Endothelial cell of umbilical vein (primary cell): ENCODE data around the gene TMEM182. TPM values are rescaled to one million over a fixed set of nuclear protein-coding genes. Genes with fewer than 3 reads are reported as not detected.

Experiments used
- BruUV-seq: library from RNA; stranded (reverse); fragments of 400-500 nt; replicated peaks from 2 replicates; lab custom pipeline; 2021; lab: Mats Ljungman, UMichigan
- CTCF ChIA-PET: fragments of 300-600, 350-600 bp; sonication (Branson Sonifier 250); formaldehyde crosslinking; loops from one replicate; lab custom pipeline; 2021; ENCODE audit warnings: antibody characterized with exemption, inconsistent platforms; lab: Charles Lee
- POLR2A ChIA-PET: fragments of 300-600, 350-600 bp; sonication (Branson Sonifier 250); formaldehyde crosslinking; loops from one replicate; lab custom pipeline; 2021; ENCODE audit warnings: antibody characterized with exemption, inconsistent platforms; lab: Charles Lee
- DNase-seq: peaks from one replicate; pipeline ENCODE4 v3.0.0-alpha.2; 2011; ENCODE audit warnings: low read depth, low spot score
- FAIRE-seq: peaks from 2 replicates; lab custom pipeline; 2011; peaks lifted over from hg19 to GRCh38; lab: Jason Lieb, UNC
- H2AFZ ChIP-seq: 2 replicates; pipeline ENCODE4 v1.6.0; 2012; ENCODE audit warnings: low read depth, low read length, control low read depth, inconsistent platforms
- H3K27ac ChIP-seq: 2 replicates; pipeline ENCODE4 v1.5.1; 2011; ENCODE audit warnings: low read depth, mild to moderate bottlenecking, control low read depth, low read length, moderate library complexity; ENCODE audit not compliant: insufficient read depth
- H3K27me3 ChIP-seq, 2 experiments: 2 replicates each; pipeline versions ENCODE4 v1.6.0 to v1.6.1; 2011; ENCODE audit warnings: low read length in 2 of 2, mixed read lengths in 1 of 2; ENCODE audit not compliant: control insufficient read depth in 2 of 2, insufficient read depth in 2 of 2
- H3K36me3 ChIP-seq, 2 experiments: 2 replicates in 1 of 2; 3 replicates in 1 of 2; pipeline ENCODE4 v1.5.1; 2011; ENCODE audit warnings: low read length in 2 of 2, mild to moderate bottlenecking in 1 of 2, moderate library complexity in 1 of 2; ENCODE audit not compliant: control insufficient read depth in 2 of 2, insufficient read depth in 2 of 2; ENCODE audit errors: extremely low read depth in 1 of 2
- H3K4me1 ChIP-seq: 3 replicates; pipeline ENCODE4 v1.5.1; 2011; ENCODE audit warnings: mild to moderate bottlenecking, low read length; ENCODE audit not compliant: control insufficient read depth, insufficient read depth; ENCODE audit errors: extremely low read depth
- H3K4me2 ChIP-seq: 2 replicates; pipeline ENCODE4 v1.6.1; 2011; ENCODE audit warnings: low read length, control low read depth, mixed read lengths; ENCODE audit not compliant: insufficient read depth
- H3K4me3 ChIP-seq, 3 experiments: fragments of 200-600 bp in 1 of 3; sonication (generic), shearing (Covaris generic) in 1 of 3; replicated peaks in 1 of 3; 2 replicates each; pipeline ENCODE4 v1.5.1; 2011 to 2016; ENCODE audit warnings: control low read depth in 3 of 3, low read length in 3 of 3, mild to moderate bottlenecking in 2 of 3, inconsistent platforms in 1 of 3, low read depth in 1 of 3, moderate library complexity in 1 of 3; ENCODE audit not compliant: insufficient read depth in 1 of 3
- H3K79me2 ChIP-seq: 2 replicates; pipeline ENCODE4 v1.6.0; 2012; ENCODE audit warnings: low read length, inconsistent platforms; ENCODE audit not compliant: control insufficient read depth, insufficient read depth
- H3K9ac ChIP-seq: replicated peaks from 2 replicates; pipeline ENCODE3; 2011; ENCODE audit warnings: low read length, control low read depth; ENCODE audit not compliant: insufficient read depth; ENCODE audit errors: extremely low read depth
- H3K9me1 ChIP-seq: replicated peaks from 3 replicates; pipeline ENCODE4 v1.6.0; 2011; ENCODE audit warnings: mild to moderate bottlenecking, low read length; ENCODE audit not compliant: control insufficient read depth, insufficient read depth; ENCODE audit errors: extremely low read depth
- H3K9me3 ChIP-seq: replicated peaks from 2 replicates; pipeline ENCODE4 v1.5.1; 2012; ENCODE audit warnings: low read length, inconsistent platforms; ENCODE audit not compliant: control insufficient read depth, insufficient read depth
- H4K20me1 ChIP-seq: replicated peaks from 2 replicates; pipeline ENCODE3; 2011; ENCODE audit warnings: mild to moderate bottlenecking, low read length; ENCODE audit not compliant: control insufficient read depth, insufficient read depth; ENCODE audit errors: extremely low read depth
- CTCF ChIP-seq, 2 donors: IDR thresholded peaks; 1 replicate in 1 of 2; 2 replicates in 1 of 2; pipeline ENCODE4 v1.5.1; 2011; ENCODE audit warnings: low read length in 2 of 2, mild to moderate bottlenecking in 2 of 2, moderate library complexity in 2 of 2, control low read depth in 1 of 2, inconsistent platforms in 1 of 2, low read depth in 1 of 2; ENCODE audit not compliant: insufficient read depth in 1 of 2; ENCODE audit errors: extremely low read depth in 1 of 2
- EZH2 ChIP-seq: IDR thresholded peaks from 2 replicates; pipeline ENCODE4 v1.6.1; 2012; ENCODE audit warnings: borderline replicate concordance, low read depth, mild to moderate bottlenecking, moderate library complexity, low read length, inconsistent platforms; ENCODE audit not compliant: severe bottlenecking
- FOS ChIP-seq: IDR thresholded peaks from 2 replicates; pipeline ENCODE4 v1.6.1; 2011; ENCODE audit warnings: mild to moderate bottlenecking, low read length, moderate library complexity, borderline replicate concordance; ENCODE audit not compliant: insufficient read depth
- GATA2 ChIP-seq: IDR thresholded peaks from 2 replicates; pipeline ENCODE4 v1.7.0; 2011; ENCODE audit warnings: low read depth, mild to moderate bottlenecking, moderate library complexity, mixed read lengths, low read length; ENCODE audit not compliant: insufficient read length, insufficient read depth
- JUN ChIP-seq: IDR thresholded peaks from 2 replicates; pipeline ENCODE4 v1.6.1; 2011; ENCODE audit warnings: borderline replicate concordance, low read depth; ENCODE audit not compliant: insufficient read length, insufficient read depth
- MAX ChIP-seq: IDR thresholded peaks from 2 replicates; pipeline ENCODE4 v1.6.1; 2011; ENCODE audit not compliant: insufficient read depth, insufficient read length
- MYC ChIP-seq: IDR thresholded peaks from one replicate; pipeline ENCODE4 v1.6.1; 2011; ENCODE audit warnings: mild to moderate bottlenecking, low read depth, low read length
- POLR2A ChIP-seq: IDR thresholded peaks from 2 replicates; pipeline ENCODE4 v1.6.1; 2012; ENCODE audit warnings: low read depth, mild to moderate bottlenecking, control low read depth, low read length
- POLR2AphosphoS5 ChIP-seq: IDR thresholded peaks from 2 replicates; pipeline ENCODE4 v1.6.1; 2012; ENCODE audit warnings: low read depth, mild to moderate bottlenecking, control low read depth, low read length, moderate library complexity; ENCODE audit not compliant: insufficient read depth
- dilution Hi-C: fragments of 300-500 bp; cut with MboI; formaldehyde crosslinking; loops from one replicate; pipeline ENCODE4 v1.15.0; 2019; ENCODE audit warnings: low sequenced_read_pairs; ENCODE audit not compliant: extremely low pct_ligation_motif_present
- intact Hi-C: fragments of 100-400 bp; cut with micrococcal nuclease; formaldehyde crosslinking; loops from one replicate; pipeline ENCODE4 v1.10.0; 2022
- polyA plus RNA-seq, 4 experiments: library from polyadenylated mRNA; depleted of rRNA in 3 of 4; stranded (reverse) in 3 of 4; unstranded in 1 of 4; fragments of >200 nt; gene quantifications; 2 replicates each; pipeline versions ENCODE4 v1.2.1 to v1.2.3, GENCODE V29; 2011 to 2012; ENCODE audit warnings: missing spikeins in 1 of 4
- total RNA-seq: library from RNA; stranded (reverse); gene quantifications from 2 replicates; pipeline ENCODE4 v1.2.3, GENCODE V29; 2021

The TMEM182 gene
- total and polyA plus RNA-seq, 2 donors (not counting 3 experiments of a cell fraction or from before 2014, with no cell fraction given): 0.69 to 0.95 TPM

- BruUV-seq: no TSS peak
- Histone ChIP-seq H3K9ac (no peak overlapping the region), H3K9me3 (no peaks in the 10 kb centered on the region), H4K20me1 (no peaks in the 10 kb centered on the region), H3K4me2 (no peak overlapping the region), H3K27ac (no peak overlapping the region), H3K9me1 (no peaks in the 10 kb centered on the region), H3K79me2 (no peaks in the 10 kb centered on the region), H2AFZ (no peak overlapping the region), H3K4me1 (no peaks in the 10 kb centered on the region), H3K27me3 (no peaks in the 10 kb centered on the region), H3K36me3 (no peaks in the 10 kb centered on the region), H3K4me3 (no peak overlapping the region)
- dilution Hi-C loops: no loop called here
- DNase-seq (no peak), FAIRE-seq (no peak)
- TF ChIP-seq MAX (no peak), JUN (no peak), POLR2AphosphoS5 (no peak), GATA2 (no peak), POLR2A (no peak), FOS (no peak), CTCF (IDR thresholded peaks at IDR 0.05; ENCODE audit: extremely low read depth in 1 of 2, insufficient read depth in 1 of 2, low read depth in 1 of 2, low read length in 2 of 2) (no peak), EZH2 (no peak), MYC (no peak)
- ChIA-PET POLR2A (no interaction called here), CTCF (no interaction called here)
- intact Hi-C loops: no loop called here
Measured at GRCh38 chr2:102834523-102835273, 72.9 kb downstream of the TMEM182 start.
